Kasumi-1 (cell line): Measurements from ENCODE around the gene ATAD2B.

Experiments
- DNase-seq, 2 experiments: peaks; one replicate each; lab custom pipeline; 2025; lab: John Stamatoyannopoulos, UW

The ATAD2B gene

GRCh38 chr2:23837871-23838270 lies 89.1 kb downstream of the ATAD2B start:
- no peak for DNase-seq

- no peak for DNase-seq
Observed at GRCh38 chr2:23836971-23837565, 89.9 kb downstream of the ATAD2B start.

GRCh38 chr2:23836505-23836904 lies 90.4 kb downstream of the ATAD2B start:
- no peak for DNase-seq

- no peak for DNase-seq
Observed at GRCh38 chr2:23835988-23836387, 90.9 kb downstream of the ATAD2B start.

GRCh38 chr2:23835423-23835822 lies 91.5 kb downstream of the ATAD2B start:
- DNase-seq: no peak

- DNase-seq: no peak
Observed at GRCh38 chr2:23828986-23829385, 97.9 kb downstream of the ATAD2B start.

GRCh38 chr2:23828256-23828980 lies 98.5 kb downstream of the ATAD2B start:
- no peak for DNase-seq

- DNase-seq: no peak
Observed at GRCh38 chr2:23827287-23827686, 99.6 kb downstream of the ATAD2B start.

GRCh38 chr2:23826771-23827170 lies 100.2 kb downstream of the ATAD2B start:
- no peak for DNase-seq

- no peak for DNase-seq
Observed at GRCh38 chr2:23826040-23826439, 100.9 kb downstream of the ATAD2B start.

- DNase-seq: peak; percentile 58 to 81
Observed at GRCh38 chr2:23824777-23825212, 102.1 kb downstream of the ATAD2B start.

- DNase-seq: no peak
Observed at GRCh38 chr2:23823863-23824262, 103.1 kb downstream of the ATAD2B start.

- no peak for DNase-seq
Observed at GRCh38 chr2:23814963-23815362, 112.0 kb downstream of the ATAD2B start.

- no peak for DNase-seq
Observed at GRCh38 chr2:23813438-23813837, 113.5 kb downstream of the ATAD2B start.

GRCh38 chr2:23809150-23809549 lies 117.8 kb downstream of the ATAD2B start:
- DNase-seq: no peak

- no peak for DNase-seq
Observed at GRCh38 chr2:23806665-23807249, 120.2 kb downstream of the ATAD2B start.

GRCh38 chr2:23806201-23806600 lies 120.7 kb downstream of the ATAD2B start:
- no peak for DNase-seq

GRCh38 chr2:23803965-23804542 lies 122.9 kb downstream of the ATAD2B start:
- DNase-seq: peak; percentile 17 to 33

GRCh38 chr2:23803264-23803964 lies 123.5 kb downstream of the ATAD2B start:
- DNase-seq: no peak

GRCh38 chr2:23801396-23801795 lies 125.5 kb downstream of the ATAD2B start:
- no peak for DNase-seq

GRCh38 chr2:23794234-23794633 lies 132.7 kb downstream of the ATAD2B start:
- DNase-seq: no peak

GRCh38 chr2:23793476-23793875 lies 133.4 kb downstream of the ATAD2B start:
- DNase-seq: peak; percentile 5 to 19
